ENCODE measurements around the gene ATP1A1.

The ATP1A1 gene

DNA sequence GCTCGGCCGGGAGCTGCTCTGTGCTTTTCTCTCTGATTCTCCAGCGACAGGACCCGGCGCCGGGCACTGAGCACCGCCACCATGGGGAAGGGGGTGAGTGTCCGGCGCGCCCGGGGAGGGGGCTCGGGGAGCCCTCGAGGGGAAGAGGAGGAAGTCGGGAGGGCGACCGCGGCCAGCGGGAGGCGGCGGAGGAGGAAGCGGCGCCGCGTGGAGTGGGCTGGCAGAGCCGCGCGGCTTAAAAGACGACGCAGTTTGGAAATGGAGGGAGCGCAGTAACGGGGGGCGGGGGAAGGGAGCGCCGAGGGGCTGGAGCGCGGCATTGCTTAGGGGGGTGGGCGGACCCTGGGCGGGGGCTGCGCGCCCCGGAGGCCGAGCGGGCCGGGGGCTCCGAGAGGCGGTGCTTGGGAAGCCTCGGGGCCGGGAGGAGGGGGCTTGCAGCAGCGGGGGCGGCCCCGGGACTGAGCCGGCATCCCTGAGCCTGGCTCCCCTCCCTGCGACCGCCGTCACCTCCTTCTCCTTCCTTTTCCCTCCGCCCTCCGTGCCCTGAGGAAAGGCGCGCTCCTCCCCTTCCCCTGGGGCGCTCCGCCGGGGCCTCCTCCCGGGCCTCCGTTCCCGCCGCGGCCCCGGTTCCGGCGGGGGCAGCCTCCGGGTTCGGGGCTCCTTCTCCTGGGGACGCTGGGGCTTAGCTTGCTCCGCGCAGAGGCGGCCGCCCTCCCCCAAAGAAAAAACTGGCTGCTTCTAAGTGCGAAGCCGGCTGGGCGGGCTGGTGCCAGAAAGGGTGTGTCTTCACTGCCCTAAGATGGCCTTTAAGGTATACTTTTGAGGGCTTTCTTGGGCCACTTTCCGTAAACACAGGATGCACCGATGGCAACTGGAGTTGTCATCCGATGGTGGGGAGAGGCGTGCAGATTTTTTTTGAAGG lies 648 bp downstream of the ATP1A1 start:
- DNase-seq: peak; percentile 58

DNA sequence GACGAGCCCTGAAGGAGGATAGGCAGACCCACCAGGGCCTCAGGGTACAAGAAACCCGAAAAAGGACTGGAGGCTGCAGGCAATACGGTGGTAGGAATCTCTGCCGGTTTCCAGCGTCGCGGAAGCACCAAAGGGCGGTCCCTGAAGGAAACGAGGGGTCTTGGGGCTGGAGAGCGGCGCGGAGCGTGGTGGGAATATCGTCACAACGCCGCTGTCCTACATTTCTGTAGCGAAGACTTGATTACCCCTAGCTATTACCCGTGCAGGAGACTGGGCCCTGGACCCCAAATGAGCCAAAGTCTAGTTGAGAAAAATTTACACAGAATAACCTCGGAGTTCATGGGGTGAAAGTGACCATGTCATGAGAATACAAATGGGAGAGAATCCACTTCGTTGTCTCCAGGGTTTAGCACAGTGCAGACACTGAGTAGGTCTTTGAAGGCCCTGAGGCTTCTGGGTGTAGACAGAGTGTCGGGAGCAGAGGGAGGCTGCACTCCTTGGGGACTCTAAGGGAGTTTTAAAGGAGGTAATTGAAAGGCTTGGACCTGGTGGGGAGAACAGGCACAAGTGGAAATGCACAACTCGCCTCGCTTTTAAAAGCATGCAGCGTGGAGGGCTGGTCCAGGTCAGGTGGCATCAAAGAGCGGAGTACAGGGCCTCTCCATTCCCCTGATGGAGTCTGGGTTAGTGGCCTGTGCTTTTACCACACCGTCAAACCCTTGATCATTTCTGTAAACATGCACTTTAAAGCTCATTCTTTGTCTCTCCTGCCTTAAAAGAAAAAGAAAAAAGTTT lies 1.5 kb downstream of the ATP1A1 start:
- peak; percentile 16 for DNase-seq

DNA sequence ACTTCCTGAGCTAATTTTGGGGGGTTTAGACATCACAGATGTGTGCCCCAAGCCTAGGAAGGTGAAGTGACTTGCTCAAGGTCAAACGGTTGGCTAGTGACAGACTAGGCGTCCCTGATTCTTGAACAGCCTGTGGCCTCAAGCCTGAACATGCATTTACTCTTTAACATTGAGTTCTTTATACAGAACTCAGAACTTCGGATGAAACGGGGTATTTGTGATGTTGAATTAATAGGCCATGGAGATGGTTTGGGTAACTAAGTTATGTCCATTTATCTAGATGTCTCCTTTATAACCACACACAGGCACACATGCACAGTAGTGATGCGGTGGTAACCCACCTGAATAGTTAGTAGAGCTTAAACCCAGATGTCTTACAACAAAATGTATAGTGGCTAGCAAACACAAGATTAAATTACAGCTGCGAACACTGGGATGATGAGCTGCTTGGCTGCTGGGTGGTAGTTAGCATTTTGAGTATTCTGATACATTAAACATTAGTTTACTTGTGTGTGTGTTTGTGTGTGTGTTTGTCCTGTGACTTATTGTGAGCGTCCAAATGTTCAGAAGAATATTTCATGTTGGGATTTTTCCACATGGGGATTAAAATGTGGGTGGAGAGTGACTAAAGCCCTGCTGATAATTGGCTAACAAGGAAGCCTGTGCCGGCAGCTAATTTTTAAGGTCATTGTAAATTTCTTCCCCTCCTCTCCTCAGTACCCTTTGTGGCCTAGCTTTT lies 2.3 kb downstream of the ATP1A1 start:
- no peak for DNase-seq

DNA sequence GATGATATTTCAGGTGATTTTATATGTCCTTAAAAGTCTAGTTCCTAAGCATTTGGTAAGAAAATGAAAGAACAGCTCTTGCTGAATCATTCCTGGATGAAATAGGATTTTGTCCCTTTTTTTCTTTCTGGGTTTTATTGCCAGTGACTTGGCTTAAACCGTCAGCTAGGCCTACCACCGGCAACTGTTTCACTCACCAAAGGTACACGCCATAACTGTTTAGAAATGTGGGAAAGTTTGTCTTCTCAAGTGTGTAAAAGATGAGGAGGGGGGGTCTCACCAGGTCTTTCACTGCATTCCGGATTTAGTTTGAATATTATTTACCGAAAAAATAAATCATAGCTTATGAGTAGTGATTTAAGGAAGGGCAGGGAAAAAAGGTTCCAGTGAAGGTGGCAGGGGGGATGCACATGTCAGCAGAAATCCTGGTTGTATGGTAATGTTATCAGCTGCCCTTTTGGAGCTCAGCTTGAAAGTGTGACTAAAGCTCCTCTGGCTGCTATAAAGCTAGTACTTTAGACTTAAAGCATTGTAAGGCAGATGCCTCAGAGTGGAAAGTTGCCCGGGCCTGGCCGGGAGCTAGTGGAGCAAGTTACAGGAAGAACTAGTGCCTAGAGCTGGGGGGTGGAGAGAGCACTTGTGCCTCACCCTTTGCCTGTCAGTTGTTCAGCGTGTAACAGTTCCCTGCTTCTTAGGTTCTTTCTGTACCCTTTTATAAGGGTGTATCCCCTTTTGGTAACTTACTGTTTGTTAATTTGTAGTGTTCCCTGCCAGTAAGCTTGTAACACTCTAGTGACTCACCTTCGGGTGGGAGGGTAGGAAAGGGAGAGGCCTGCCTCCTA lies 3.1 kb downstream of the ATP1A1 start:
- peak; percentile 77 for DNase-seq

DNA sequence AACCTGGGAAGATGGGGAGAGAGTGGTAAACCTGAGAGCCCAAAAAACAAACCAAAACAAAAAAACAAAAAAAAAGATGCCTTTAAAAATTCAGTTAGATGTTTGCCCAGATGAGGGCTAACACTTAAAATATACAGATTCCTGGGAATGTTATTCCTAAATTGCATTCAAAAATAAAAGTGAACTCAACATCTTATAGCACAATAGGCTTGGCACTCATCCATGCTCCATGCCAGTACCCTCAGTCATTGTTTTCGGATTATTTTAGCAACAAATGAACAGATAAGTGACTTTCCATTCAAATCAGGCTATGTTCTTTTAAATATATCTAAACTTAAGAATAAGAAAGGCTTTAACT lies 3.7 kb downstream of the ATP1A1 start:
- DNase-seq: no peak

DNA sequence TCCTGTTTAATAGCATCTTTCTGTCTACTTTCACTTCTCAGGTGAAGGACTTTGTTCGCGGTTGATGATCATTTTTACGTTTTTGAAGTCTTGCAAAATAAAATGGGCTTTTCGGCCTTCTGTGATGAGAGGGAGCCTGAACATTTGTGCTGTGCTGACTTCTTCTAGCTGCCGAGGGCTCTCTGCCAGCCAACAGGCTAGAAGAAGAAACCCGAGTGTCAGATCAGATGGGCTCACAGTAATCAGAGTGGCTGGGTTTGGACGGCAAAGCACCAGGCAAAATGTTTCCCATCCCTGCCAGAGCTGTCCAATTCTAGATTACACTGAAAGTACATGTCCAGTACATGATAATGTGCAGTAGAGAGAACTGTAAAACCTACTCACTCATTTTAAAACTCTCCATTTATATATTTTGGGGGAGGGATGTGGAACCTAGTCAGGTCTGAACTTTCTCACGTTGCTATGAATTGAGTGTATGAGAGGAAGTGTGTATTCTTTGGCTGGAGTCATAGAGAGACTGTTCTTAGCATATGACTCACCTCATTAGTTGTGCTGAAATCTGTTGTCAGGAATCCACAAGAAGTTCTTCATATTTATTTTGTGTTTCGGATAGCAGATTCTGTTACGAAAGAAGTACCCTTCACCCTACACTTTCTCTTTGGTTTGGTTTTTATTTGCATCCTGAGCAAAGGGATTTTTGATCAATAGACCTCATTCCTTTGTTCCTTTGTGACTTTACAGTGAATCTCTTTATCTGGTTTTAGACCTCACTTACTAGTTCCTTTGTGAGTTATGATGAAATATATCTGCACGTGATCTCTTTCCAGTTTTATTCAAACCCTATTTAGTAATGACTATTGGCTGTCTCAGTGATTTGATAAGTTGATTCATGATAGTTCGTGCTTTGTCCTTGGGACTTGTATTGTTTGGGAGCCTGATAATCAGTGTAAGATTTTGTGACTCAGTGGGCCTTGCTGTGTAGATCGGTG lies 4.8 kb downstream of the ATP1A1 start:
- DNase-seq: peak; percentile 44

DNA sequence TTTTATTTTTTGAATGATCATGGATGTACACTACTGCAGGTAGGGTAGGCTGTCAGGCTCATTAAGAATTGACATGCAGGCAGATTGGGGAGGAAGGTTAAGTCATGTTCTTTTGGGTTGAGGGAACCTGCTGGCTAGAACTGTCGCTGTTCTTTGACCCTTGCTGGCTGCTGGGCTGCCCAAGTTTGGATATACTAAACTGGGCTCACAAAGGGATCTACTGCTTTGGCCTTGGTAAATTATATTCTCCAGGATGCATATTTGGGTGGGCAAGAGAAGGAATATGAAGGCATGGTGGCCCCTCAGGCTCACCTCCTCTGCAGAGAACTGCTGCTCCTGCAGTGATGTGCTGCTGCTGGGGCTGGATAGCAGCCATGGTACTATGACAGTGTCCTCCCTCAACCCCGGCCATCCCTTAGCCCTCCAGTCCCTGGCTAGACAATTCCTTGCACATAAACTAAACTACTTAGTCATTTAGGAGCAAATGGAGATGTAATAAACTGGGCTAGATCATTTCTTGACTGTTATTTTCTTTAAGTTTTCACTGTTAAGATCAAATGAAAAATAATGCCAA lies 6.1 kb downstream of the ATP1A1 start:
- DNase-seq: no peak

DNA sequence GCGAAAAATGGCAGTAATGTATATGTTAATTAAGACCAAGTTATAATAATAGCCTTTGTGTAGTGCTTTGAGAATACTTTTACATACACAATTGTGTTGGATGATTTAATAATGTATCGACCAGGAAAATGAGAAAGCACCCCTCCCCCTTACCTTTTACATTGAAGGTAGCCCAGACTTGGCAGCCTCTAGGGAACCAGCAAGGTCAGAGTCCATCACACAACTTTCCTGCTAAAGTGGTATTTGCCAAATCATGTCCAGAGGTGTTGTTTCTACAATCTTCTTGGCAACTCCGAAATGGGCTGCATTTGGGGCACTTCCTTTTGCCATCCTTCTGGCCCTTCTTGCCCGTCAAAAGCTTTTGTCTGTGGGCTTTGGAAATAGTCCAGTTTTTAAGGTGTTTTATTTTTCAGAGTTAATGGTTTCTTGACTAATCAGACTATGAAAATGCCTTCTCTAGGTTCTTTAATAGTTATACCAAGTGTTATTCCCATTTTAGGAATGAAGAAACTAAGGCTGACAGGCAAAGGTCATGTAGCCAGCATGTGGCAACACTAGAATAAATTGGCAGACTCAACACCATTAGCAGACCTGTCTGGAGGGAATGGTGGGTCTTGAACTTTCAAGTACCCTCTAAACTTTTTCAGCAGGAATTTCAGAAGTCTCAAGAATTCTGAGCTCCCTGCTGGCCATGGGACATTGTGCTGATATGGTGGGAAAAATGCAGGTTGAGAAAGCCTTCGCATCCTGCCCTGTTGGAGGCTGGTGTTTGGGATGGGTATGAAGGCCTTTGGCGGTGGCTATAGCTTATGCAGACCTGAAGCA lies 6.8 kb downstream of the ATP1A1 start:
- DNase-seq: no peak

DNA sequence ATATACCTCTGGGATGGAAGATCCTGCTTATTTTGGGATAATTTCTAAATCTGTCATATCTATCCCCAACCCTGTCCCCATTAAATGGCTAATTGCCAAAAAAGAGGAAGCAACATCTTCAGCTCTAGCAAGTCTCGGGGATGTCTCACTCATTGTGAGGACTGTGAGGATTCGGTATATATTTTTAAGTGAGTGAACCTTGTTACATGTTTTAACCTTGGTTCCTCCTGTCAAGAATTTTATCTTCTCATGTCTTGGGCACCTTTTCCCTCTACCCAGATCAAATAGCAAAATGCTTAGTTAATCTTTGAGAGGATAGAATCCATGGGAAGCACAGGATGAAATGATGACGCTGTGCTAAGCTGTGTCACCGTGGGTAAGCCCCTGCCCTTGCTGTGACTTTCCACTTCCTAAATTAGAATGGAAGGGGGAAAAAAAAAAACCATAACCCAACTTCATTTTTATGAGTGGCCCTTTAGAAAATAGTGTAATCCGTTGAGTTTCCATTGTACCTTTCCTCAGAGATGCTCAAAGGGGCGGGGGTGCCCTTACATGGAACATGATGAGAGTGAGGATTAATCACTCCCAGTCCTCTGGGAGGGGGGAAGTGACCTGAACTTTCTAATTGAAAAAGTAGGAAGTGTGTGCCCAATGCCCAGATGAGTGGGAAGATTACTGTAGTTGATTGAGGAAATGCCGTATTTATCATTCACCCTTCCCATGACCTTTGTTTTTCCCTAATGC lies 7.6 kb downstream of the ATP1A1 start:
- no peak for DNase-seq

DNA sequence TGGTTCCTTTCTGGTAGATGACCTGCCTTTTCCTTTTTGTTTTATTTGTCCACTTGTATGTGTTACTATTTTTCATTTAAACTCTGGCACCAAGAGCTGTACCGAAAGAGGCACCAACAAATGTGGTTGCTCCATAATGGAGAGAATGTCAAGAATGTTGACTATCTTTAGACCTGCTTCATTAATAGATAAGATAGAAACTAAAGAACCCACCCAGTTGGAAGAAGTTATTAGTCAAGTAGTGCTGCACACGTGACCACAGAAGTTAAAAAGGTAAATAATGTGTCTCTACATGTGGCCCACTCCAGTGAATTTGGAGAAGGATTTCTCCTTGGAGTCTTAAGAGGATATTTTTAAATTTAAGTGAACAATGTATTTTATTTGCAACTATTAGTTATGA lies 9.3 kb downstream of the ATP1A1 start:
- no peak for DNase-seq

DNA sequence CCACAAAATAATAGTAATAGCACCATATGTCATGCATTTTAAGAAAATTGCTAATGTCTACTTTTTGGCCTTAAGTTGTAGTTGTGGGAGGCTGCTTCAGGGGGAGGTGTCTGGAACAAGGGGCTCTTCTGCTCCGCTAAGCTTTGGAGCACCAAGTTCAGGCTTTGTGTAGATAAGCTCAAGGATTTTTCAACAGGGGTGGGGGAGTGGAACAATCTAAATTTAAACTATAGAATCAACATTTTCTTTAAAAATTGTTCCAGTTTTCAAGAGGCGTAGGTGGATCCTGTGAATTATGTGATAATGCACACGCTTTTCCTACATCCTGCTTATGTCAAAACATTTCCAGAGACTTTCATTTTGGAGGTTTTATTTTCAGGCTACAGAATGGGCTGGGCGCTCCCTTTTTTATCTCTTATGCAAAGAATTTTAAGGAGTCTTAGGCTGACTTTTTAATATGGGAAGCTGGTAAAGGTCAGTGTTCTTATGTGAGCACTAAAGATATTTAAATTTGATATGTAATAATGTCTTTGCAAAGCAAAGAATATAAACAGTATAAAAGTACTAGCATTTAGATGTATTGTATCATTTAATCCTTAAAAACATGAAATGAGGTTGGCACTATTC lies 9.9 kb downstream of the ATP1A1 start:
- no peak for DNase-seq

DNA sequence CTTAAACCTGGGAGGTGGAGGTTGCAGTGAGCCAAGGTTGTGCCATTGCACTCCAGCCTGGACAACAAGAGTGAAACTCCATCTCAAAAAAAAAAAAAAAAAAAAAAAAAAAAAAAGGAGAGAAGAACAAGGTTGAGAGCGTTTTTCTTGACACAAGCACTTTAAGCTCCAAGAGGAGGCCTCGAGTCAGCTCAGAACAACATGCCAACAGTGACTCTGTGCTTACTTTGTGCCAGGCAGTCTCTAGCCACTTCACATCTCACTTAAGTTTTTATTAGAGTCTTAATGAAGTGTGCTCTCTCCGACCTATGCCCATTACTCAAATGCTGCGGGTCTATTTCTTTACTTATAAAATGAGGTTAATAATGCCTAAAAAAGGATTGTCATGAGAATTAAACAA lies 13.0 kb downstream of the ATP1A1 start:
- no peak for DNase-seq

DNA sequence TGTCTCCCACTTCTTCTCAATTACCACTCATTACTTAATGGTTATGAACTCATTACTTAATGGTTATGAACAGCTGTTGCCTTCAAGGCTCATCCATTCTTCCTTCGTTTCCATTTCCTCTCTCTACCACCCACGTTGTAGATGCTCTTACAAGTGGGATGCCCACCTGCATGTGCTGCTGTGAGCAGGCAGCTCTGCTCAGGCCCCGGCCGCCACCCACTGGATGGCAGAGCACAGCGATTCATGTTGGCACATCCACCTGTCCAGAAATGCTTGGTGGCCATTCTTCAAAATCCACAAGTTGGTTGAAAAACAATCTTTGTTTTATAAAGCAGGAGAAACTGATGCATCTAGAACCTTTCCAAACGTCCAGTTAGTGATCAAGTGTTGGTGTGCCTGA lies 14.5 kb downstream of the ATP1A1 start:
- no peak for DNase-seq

DNA sequence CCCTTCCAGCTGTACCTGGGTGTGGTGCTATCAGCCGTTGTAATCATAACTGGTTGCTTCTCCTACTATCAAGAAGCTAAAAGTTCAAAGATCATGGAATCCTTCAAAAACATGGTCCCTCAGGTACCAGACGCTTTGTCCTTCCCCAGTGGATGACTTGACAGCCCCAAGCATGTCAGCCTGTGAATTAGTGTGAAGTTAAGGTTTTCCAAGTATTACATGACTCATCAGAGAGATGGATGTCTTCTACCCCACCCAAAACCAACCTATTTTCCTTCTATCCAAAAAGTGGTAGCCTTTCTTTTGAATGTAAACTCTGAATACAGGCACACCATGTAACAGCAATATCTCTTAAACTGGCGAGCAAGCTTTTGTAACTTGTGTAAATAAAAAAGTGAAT lies 15.1 kb downstream of the ATP1A1 start:
- DNase-seq: no peak

DNA sequence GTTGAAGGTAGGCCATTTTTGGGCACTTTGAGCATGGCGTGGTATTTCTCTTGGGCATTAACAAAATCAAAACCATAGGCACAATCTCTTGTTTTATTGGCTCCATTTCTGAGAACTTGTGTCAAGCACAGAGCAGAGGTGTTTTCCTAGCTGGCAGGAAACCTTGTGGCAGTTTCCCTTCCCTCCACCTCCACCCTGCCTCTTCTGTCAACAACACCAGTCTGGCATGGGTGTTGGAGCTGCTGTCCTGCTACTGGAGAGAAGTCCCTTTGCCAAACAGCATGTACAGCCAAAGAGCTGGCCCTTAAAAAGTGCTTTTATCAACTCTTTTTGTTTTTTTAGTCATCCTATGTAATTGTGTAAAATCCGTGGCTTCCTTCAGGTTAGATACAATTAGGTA lies 16.0 kb downstream of the ATP1A1 start:
- DNase-seq: no peak

DNA sequence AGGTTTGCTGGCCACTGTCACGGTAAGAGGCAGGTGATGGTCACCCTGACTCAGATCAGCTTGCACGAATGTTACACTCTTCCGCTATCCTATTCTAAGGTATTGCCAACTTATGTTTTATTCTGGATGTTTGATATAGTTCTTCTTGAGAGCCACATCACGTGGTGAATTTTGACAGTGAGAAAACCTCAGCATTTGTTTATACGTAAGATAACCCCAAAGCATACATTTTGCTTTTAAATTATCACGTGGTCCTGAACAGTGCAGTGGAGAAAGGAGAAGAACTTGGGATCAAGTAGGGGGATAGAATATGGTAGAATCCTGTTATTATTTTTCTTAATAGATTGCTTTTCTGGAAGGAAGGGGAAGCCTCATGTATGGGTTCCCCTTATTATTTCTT lies 16.6 kb downstream of the ATP1A1 start:
- DNase-seq: no peak

DNA sequence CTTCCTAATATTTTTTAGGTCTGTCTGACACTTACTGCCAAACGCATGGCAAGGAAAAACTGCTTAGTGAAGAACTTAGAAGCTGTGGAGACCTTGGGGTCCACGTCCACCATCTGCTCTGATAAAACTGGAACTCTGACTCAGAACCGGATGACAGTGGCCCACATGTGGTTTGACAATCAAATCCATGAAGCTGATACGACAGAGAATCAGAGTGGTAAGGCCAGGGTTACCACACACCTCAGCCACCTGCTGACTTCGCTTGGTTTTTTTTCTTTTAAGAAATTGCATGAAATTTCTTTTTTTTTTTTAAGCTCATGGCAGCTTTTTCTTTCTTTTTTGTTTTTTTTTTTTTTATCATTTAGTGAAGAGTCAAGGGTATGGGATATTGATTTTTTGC lies 17.2 kb downstream of the ATP1A1 start:
- peak; percentile 60 for DNase-seq

DNA sequence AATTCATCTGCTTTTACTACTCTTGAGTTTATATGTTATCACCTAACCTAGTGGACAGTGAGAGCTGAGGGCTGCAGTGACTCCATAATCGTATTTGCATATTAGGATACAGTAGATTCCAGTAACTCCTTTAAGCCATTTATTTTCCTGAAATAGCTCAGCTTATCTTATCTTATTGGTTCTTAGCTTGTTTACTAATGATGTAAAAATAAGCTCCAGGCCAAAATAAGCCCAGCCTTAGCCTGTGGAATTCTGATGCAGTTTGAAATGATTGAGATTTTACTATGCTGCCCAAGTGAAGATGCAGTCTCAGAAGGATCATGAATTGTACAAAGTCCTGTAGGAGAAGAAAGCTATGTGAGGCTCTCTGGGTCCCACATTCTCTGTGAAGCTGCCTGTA lies 18.1 kb downstream of the ATP1A1 start:
- no peak for DNase-seq

Measured in stimulated activated CD4-positive, alpha-beta T cell treated with anti-CD3 and anti-CD28 coated beads, Interleukin-1b, Interleukin-23, amount 100 ng/mL, for 48 hours (primary cell).